DOHH2 (cell line): Measurements from ENCODE around the gene P3H1.

Experiments used
- H3F3A ChIP-seq: fragments of 200-600 bp; sonication (generic), shearing (Covaris generic); 2 replicates; pipeline ENCODE4 v1.6.0; 2016; ENCODE audit warnings: antibody characterized with exemption, mild to moderate bottlenecking; ENCODE audit not compliant: control insufficient read depth, insufficient read depth
- H3K27ac ChIP-seq: fragments of 200-600 bp; sonication (generic); 2 replicates; pipeline ENCODE4 v1.5.1; 2014; ENCODE audit warnings: low read depth, mild to moderate bottlenecking, low read length, moderate library complexity
- H3K27me3 ChIP-seq: fragments of 200-600 bp; sonication (generic); 2 replicates; pipeline ENCODE4 v1.6.1; 2014; ENCODE audit warnings: mild to moderate bottlenecking, low read length, mixed read lengths; ENCODE audit not compliant: control insufficient read depth
- H3K36me3 ChIP-seq: fragments of 200-600 bp; sonication (generic); 2 replicates; pipeline ENCODE4 v1.6.1; 2014; ENCODE audit warnings: mild to moderate bottlenecking, low read length, moderate library complexity, mixed read lengths; ENCODE audit not compliant: control insufficient read depth
- H3K4me1 ChIP-seq: fragments of 200-600 bp; sonication (generic); 2 replicates; pipeline ENCODE4 v1.6.1; 2014; ENCODE audit warnings: mild to moderate bottlenecking, low read length, mixed read lengths; ENCODE audit not compliant: control insufficient read depth
- H3K4me2 ChIP-seq: fragments of 200-600 bp; sonication (generic); 2 replicates; pipeline ENCODE4 v1.6.0; 2014; ENCODE audit warnings: mild to moderate bottlenecking, low read length, moderate library complexity
- H3K4me3 ChIP-seq: fragments of 200-600 bp; sonication (generic); 2 replicates; pipeline ENCODE4 v1.5.1; 2014; ENCODE audit warnings: mild to moderate bottlenecking, low read length, mixed read lengths
- H3K79me2 ChIP-seq: fragments of 200-600 bp; sonication (generic); 2 replicates; pipeline ENCODE4 v1.6.1; 2014; ENCODE audit warnings: mild to moderate bottlenecking, low read length, mixed read lengths; ENCODE audit not compliant: control insufficient read depth
- H3K9me2 ChIP-seq: fragments of 200-600 bp; sonication (generic); replicated peaks from 2 replicates; pipeline ENCODE4 v1.6.1; 2014; ENCODE audit warnings: mild to moderate bottlenecking, low read length, mixed read lengths; ENCODE audit not compliant: control insufficient read depth
- H3K9me3 ChIP-seq: fragments of 200-600 bp; sonication (generic); 2 replicates; pipeline ENCODE4 v1.6.1; 2014; ENCODE audit warnings: antibody characterized with exemption, low read length, mixed read lengths; ENCODE audit not compliant: control insufficient read depth, insufficient read depth
- H4K20me1 ChIP-seq: fragments of 200-600 bp; sonication (generic); 2 replicates; pipeline ENCODE4 v1.6.0; 2014; ENCODE audit warnings: low read depth, mild to moderate bottlenecking, antibody characterized with exemption, low read length, moderate library complexity; ENCODE audit not compliant: control insufficient read depth, insufficient read depth
- EZH2phosphoT487 ChIP-seq: fragments of 200-600 bp; sonication (generic); IDR thresholded peaks from 2 replicates; pipeline ENCODE4 v1.6.1; 2017; ENCODE audit warnings: borderline replicate concordance, mild to moderate bottlenecking, antibody characterized with exemption, low read length, moderate library complexity, mixed read lengths
- TF ChIP-seq, protein P1 (sequence below): fragments of 200-600 bp; sonication (generic); IDR thresholded peaks from one replicate; pipeline ENCODE4 v1.5.1; 2014; ENCODE audit warnings: antibody characterized with exemption, mild to moderate bottlenecking, low read depth, low read length; ENCODE audit not compliant: poor library complexity, severe bottlenecking

P3H1 gene

DNA sequence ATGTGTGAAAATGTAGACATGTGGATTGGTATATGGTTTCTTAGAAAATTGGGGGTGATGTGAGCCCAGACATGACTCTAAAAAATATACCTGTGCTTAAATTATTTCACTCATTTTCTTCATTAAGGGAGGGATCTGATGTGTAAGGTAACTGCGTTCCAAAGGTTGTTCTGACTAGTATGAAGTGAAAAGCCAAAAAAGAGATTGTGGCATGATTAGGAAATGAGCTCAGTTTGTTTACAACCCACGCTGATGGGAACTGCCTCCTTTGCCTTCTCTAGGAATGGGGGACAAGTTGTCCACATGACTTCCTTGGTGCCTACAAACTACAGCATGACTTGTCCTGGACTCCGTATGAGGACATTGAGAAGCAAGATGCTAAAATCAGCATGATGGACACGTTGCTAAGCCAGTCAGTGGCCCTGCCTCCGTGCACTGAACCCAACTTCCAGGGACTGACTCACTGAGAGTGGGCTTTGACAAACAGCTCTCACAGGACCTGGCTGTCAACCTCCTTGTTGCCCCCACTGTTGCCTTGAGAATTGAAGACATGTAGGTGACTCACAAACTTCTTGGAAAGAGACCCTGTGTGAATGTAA lies 8.2 kb upstream of the P3H1 start:
- no peaks in the 10 kb centered on the region for H4K20me1 ChIP-seq
- TF ChIP-seq EZH2phosphoT487: no peak
- TF ChIP-seq, protein P1, sequence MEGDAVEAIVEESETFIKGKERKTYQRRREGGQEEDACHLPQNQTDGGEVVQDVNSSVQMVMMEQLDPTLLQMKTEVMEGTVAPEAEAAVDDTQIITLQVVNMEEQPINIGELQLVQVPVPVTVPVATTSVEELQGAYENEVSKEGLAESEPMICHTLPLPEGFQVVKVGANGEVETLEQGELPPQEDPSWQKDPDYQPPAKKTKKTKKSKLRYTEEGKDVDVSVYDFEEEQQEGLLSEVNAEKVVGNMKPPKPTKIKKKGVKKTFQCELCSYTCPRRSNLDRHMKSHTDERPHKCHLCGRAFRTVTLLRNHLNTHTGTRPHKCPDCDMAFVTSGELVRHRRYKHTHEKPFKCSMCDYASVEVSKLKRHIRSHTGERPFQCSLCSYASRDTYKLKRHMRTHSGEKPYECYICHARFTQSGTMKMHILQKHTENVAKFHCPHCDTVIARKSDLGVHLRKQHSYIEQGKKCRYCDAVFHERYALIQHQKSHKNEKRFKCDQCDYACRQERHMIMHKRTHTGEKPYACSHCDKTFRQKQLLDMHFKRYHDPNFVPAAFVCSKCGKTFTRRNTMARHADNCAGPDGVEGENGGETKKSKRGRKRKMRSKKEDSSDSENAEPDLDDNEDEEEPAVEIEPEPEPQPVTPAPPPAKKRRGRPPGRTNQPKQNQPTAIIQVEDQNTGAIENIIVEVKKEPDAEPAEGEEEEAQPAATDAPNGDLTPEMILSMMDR: no peak
- H3K27ac ChIP-seq: no peak overlapping the region
- no peaks in the 10 kb centered on the region for H3F3A ChIP-seq
- H3K9me2 ChIP-seq: no peaks in the 10 kb centered on the region
- H3K27me3 ChIP-seq: no peaks in the 10 kb centered on the region
- no peak overlapping the region for H3K4me3 ChIP-seq
- peaks cover 25% of the 10 kb centered on the region for H3K79me2 ChIP-seq
- no peaks in the 10 kb centered on the region for H3K9me3 ChIP-seq
- no peak overlapping the region for H3K4me2 ChIP-seq
- H3K36me3 ChIP-seq: peaks cover 59% of the 10 kb centered on the region
- no peaks in the 10 kb centered on the region for H3K4me1 ChIP-seq

DNA sequence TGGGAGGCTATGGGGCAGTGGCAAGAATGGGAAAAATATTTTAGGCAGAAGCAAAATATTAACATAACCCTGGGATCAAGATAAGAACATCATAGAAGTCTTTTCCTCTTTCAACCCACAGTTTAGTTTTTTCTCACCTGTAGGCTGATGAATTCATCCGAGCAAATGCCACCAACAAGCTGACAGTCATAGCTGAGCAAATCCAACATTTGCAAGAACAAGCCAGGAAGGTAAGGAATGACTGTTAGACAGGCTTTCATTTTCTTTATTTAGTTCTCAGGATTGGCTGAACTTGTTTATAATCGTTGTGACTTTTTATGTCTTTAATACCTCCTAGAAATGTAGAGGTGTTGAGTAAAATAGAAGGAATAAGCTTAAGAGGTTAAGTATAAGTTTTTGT lies 6.6 kb upstream of the P3H1 start:
- H3K4me2 ChIP-seq: no peak overlapping the region
- TF ChIP-seq, protein P1: no peak
- TF ChIP-seq EZH2phosphoT487: no peak
- H3K4me3 ChIP-seq: no peak overlapping the region
- H3F3A ChIP-seq: no peaks in the 10 kb centered on the region
- no peaks in the 10 kb centered on the region for H4K20me1 ChIP-seq
- H3K9me2 ChIP-seq: no peaks in the 10 kb centered on the region
- H3K79me2 ChIP-seq: peaks cover 41% of the 10 kb centered on the region
- peaks cover 58% of the 10 kb centered on the region for H3K36me3 ChIP-seq
- H3K27ac ChIP-seq: no peak overlapping the region
- no peaks in the 10 kb centered on the region for H3K9me3 ChIP-seq
- H3K27me3 ChIP-seq: no peaks in the 10 kb centered on the region
- peaks cover 4% of the 10 kb centered on the region for H3K4me1 ChIP-seq

DNA sequence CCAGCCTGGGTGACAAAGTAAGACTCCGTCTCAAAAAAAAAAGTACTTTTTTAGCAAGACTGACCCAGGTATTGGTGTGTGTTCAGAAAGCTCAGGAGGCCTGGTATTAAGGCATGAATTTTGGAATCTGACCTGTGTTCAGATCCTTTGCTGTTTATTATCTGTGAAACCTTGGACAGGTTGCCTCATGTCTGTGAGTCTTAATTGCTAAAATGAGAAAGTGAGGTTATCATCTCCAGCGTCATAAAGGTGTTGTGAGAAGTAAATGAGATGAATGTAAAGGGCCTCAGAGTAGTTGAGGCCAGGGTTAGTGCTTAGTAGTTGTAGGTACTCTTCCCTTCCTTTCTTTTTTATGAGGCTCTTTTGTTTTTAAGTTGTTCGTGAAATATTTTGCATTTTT lies 3.0 kb upstream of the P3H1 start:
- H3K4me2 ChIP-seq: no peak overlapping the region

More for the DNA sequence above, 3.0 kb upstream of the P3H1 start:
- Histone ChIP-seq H3K79me2 (peaks cover 74% of the 10 kb centered on the region), H3F3A (peaks cover 1% of the 10 kb centered on the region; the same call in 1 of the 2 replicates), H4K20me1 (peaks cover 10% of the 10 kb centered on the region; the same call in 1 of the 2 replicates), H3K36me3 (peaks cover 30% of the 10 kb centered on the region), H3K27me3 (no peaks in the 10 kb centered on the region), H3K9me2 (no peaks in the 10 kb centered on the region), H3K4me3 (no peak overlapping the region), H3K4me1 (peaks cover 21% of the 10 kb centered on the region), H3K27ac (no peak overlapping the region), H3K9me3 (no peaks in the 10 kb centered on the region)
- TF ChIP-seq, protein P1: no peak
- TF ChIP-seq EZH2phosphoT487: no peak
